Hepatocyte (in vitro differentiated cells): Measurements from ENCODE around the gene PPP6R2. TPM values are rescaled to one million over a fixed set of nuclear protein-coding genes. Genes with fewer than 3 reads are reported as not detected.

ENCODE experiments used
- DNase-seq: peaks from one replicate; pipeline ENCODE4 v3.0.0-alpha.2; 2016; ENCODE audit warnings: low spot score
- H2AFZ ChIP-seq: fragments of 200-600 bp; sonication (generic); 2 replicates; pipeline ENCODE4 v1.6.0; 2016; ENCODE audit warnings: antibody characterized with exemption, mild to moderate bottlenecking
- H3K27ac ChIP-seq: fragments of 200-600 bp; sonication (generic); 2 replicates; pipeline ENCODE4 v1.5.1; 2016; ENCODE audit warnings: mild to moderate bottlenecking
- H3K27me3 ChIP-seq: fragments of 200-600 bp; sonication (generic); 2 replicates; pipeline ENCODE4 v1.6.1; 2016
- H3K36me3 ChIP-seq: fragments of 200-600 bp; sonication (generic); replicated peaks from 2 replicates; pipeline ENCODE4 v1.5.1; 2016; ENCODE audit warnings: low read depth; ENCODE audit not compliant: insufficient read depth
- H3K4me1 ChIP-seq: fragments of 200-600 bp; sonication (generic); 2 replicates; pipeline ENCODE4 v1.5.1; 2016; ENCODE audit warnings: mild to moderate bottlenecking, moderate library complexity; ENCODE audit not compliant: insufficient read depth
- H3K4me2 ChIP-seq: fragments of 200-600 bp; sonication (generic); 2 replicates; pipeline ENCODE4 v1.6.0; 2016
- H3K4me3 ChIP-seq: fragments of 200-600 bp; sonication (generic); 2 replicates; pipeline ENCODE4 v1.5.1; 2016; ENCODE audit warnings: mild to moderate bottlenecking
- H3K79me2 ChIP-seq: fragments of 200-600 bp; sonication (generic); 2 replicates; pipeline ENCODE4 v1.6.0; 2017; ENCODE audit warnings: mild to moderate bottlenecking
- H3K9me2 ChIP-seq: fragments of 200-600 bp; sonication (generic); replicated peaks from 2 replicates; pipeline ENCODE4 v1.6.0; 2017; ENCODE audit warnings: mild to moderate bottlenecking; ENCODE audit not compliant: insufficient read depth
- H3K9me3 ChIP-seq: fragments of 200-600 bp; sonication (generic); 2 replicates; pipeline ENCODE4 v1.5.1; 2016; ENCODE audit warnings: low read depth, mild to moderate bottlenecking
- H4K20me1 ChIP-seq: fragments of 200-600 bp; sonication (generic); 2 replicates; pipeline ENCODE4 v1.6.0; 2016; ENCODE audit warnings: mild to moderate bottlenecking; ENCODE audit not compliant: insufficient read depth, poor library complexity, severe bottlenecking
- EZH2 ChIP-seq: fragments of 200-600 bp; sonication (generic); IDR thresholded peaks from 2 replicates; pipeline ENCODE4 v1.6.1; 2016; ENCODE audit warnings: antibody characterized with exemption, mild to moderate bottlenecking, borderline replicate concordance
- EZH2phosphoT487 ChIP-seq: fragments of 200-600 bp; sonication (generic); IDR thresholded peaks from one replicate; pipeline ENCODE4 v1.6.1; 2018; ENCODE audit warnings: antibody characterized with exemption, mild to moderate bottlenecking, low read depth, moderate library complexity; ENCODE audit not compliant: unreplicated experiment, severe bottlenecking
- WGBS: methylation state at CpG from one replicate; pipeline ENCODE4 v1.1.6; 2016; ENCODE audit warnings: low lambda C conversion rate; ENCODE audit errors: missing lambda C conversion rate; 5-methylcytosine and 5-hydroxymethylcytosine counted together
- polyA plus RNA-seq: library from polyadenylated mRNA; unstranded; fragments of >200 nt; fragmentation: Nextera tagmentation; extraction: Ambion mirVana; gene quantifications from 2 replicates; pipeline ENCODE4 v1.2.1, GENCODE V29; 2016
- total RNA-seq: library from RNA; depleted of rRNA; stranded (reverse); fragments of >200 nt; gene quantifications from 2 replicates; pipeline ENCODE4 v1.2.3, GENCODE V29; 2014
- TF ChIP-seq, protein P1 (sequence below): fragments of 200-600 bp; sonication (generic); IDR thresholded peaks from 2 replicates; pipeline ENCODE4 v1.5.1; 2016; ENCODE audit warnings: antibody characterized with exemption, mild to moderate bottlenecking; ENCODE audit not compliant: poor library complexity

Gene PPP6R2
- total and polyA plus RNA-seq, 2 experiments from 2014 or later, result 47.0 to 57.9 TPM

DNA sequence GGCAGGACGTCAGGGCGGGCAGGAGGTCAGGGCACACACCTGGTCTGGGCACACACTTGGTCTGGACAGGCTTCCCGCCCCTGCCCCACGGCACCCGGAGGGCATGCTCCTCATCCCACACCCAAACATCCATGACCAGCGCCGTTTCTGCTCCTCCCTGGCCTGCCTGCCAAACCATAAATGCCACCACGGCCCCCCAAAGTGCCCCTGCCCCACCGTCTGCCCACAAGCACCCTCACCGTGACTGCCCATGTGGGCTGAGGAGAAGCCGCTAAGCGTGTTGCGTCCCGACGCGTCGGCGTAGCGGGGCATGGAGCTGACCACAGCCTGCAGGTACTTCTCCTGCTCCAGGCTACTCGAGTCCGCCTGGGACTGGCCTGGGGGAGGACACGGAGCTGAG, 115.9 kb downstream of the PPP6R2 start:
- Histone ChIP-seq H3K4me2 (no peak overlapping the region), H3K9me3 (no peaks in the 10 kb centered on the region), H3K27ac (no peak overlapping the region), H4K20me1 (no peaks in the 10 kb centered on the region), H3K27me3 (no peaks in the 10 kb centered on the region), H2AFZ (no peak overlapping the region), H3K4me3 (no peak overlapping the region), H3K79me2 (no peaks in the 10 kb centered on the region), H3K9me2 (no peaks in the 10 kb centered on the region), H3K4me1 (no peaks in the 10 kb centered on the region), H3K36me3 (no peaks in the 10 kb centered on the region)
- no peak for DNase-seq
- WGBS, result 98% methylated on average over 19 of the region's 22 CpGs
- TF ChIP-seq EZH2phosphoT487, result no peak
- TF ChIP-seq EZH2, result no peak
- TF ChIP-seq, protein P1, sequence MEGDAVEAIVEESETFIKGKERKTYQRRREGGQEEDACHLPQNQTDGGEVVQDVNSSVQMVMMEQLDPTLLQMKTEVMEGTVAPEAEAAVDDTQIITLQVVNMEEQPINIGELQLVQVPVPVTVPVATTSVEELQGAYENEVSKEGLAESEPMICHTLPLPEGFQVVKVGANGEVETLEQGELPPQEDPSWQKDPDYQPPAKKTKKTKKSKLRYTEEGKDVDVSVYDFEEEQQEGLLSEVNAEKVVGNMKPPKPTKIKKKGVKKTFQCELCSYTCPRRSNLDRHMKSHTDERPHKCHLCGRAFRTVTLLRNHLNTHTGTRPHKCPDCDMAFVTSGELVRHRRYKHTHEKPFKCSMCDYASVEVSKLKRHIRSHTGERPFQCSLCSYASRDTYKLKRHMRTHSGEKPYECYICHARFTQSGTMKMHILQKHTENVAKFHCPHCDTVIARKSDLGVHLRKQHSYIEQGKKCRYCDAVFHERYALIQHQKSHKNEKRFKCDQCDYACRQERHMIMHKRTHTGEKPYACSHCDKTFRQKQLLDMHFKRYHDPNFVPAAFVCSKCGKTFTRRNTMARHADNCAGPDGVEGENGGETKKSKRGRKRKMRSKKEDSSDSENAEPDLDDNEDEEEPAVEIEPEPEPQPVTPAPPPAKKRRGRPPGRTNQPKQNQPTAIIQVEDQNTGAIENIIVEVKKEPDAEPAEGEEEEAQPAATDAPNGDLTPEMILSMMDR, result no peak

DNA sequence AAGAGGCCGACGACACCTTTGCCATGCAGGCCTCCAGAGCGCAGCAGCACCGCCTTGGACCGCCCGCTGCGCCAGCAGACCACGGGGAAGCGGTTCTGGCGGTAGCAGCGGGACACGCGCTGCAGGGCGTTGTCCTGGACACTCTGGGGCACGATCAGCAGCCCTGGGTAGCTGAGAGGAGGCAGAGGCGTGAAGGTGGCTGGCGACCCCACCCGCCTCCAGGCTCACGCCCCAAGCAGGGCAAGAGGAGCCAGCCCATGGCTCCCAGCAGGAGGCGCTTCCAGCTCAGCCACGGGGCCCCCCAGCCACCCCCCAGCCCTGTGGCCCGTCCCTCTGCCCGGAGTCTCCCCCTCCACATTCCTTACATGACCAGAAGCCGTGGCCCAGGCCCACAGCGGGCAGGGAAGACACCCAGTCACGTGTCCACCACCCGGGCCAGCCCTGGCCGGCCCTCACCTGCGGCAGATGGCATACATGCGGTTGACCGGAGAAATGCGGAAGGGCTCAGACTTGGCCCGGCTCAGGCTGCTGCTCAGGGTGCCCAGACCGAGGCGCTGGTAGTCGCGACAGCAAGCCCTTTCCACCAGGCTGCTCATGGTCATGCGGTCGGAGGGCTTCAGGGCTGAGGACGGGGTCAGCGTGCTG, 116.5 kb downstream of the PPP6R2 start:
- H2AFZ ChIP-seq, result no peak overlapping the region
- H3K9me3 ChIP-seq, result no peaks in the 10 kb centered on the region
- no peaks in the 10 kb centered on the region for H3K4me1 ChIP-seq
- no peaks in the 10 kb centered on the region for H4K20me1 ChIP-seq
- no peak overlapping the region for H3K27ac ChIP-seq
- H3K36me3 ChIP-seq, result no peaks in the 10 kb centered on the region
- TF ChIP-seq EZH2, result no peak
- TF ChIP-seq, protein P1, result no peak
- TF ChIP-seq EZH2phosphoT487, result no peak
- DNase-seq, result no peak
- 97% methylated on average over 37 of the region's 41 CpGs for WGBS
- no peaks in the 10 kb centered on the region for H3K9me2 ChIP-seq
- no peaks in the 10 kb centered on the region for H3K27me3 ChIP-seq
- no peak overlapping the region for H3K4me3 ChIP-seq
- H3K79me2 ChIP-seq, result no peaks in the 10 kb centered on the region
- no peak overlapping the region for H3K4me2 ChIP-seq

DNA sequence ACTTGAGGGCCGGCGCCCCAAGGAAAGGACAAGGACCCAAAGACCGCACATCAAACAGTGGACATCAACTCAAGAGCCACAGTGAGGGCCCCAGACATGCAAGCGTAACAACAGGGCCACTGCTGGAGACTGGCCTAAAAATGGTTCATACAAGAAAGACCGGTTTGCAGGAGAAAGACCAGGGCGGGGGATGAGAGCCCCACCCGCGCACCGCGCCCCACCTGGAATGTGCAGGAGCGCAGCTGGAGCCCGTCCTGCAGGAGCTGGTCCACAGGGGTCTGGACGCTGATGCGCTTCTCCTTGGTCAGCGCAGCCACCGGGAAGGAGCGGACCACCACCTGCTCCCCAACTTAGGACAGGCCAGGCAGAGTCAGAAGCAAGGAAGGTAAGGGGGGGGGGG, 117.8 kb downstream of the PPP6R2 start:
- WGBS, result 96% methylated on average over 17 of the region's 17 CpGs
- Histone ChIP-seq H3K36me3 (no peaks in the 10 kb centered on the region), H3K27me3 (no peaks in the 10 kb centered on the region), H3K79me2 (no peaks in the 10 kb centered on the region), H4K20me1 (no peaks in the 10 kb centered on the region), H3K4me3 (no peak overlapping the region), H3K27ac (no peak overlapping the region), H3K4me1 (no peaks in the 10 kb centered on the region), H3K4me2 (no peak overlapping the region), H2AFZ (no peak overlapping the region), H3K9me2 (no peaks in the 10 kb centered on the region), H3K9me3 (no peaks in the 10 kb centered on the region)
- DNase-seq, result no peak
- TF ChIP-seq EZH2phosphoT487, result no peak
- TF ChIP-seq, protein P1, result no peak
- TF ChIP-seq EZH2, result no peak
